Calu3 (cell line): Measurements from ENCODE around the gene KIF26A. TPM values are rescaled to one million over a fixed set of nuclear protein-coding genes. Genes with fewer than 3 reads are reported as not detected.

Source experiments
- BruUV-seq: library from RNA; stranded (reverse); fragments of 400-500 nt; replicated peaks from 2 replicates; lab custom pipeline; 2021; lab: Mats Ljungman, UMichigan
- CTCF ChIA-PET: fragments of 300-600 bp; sonication (Branson Sonifier 250); formaldehyde crosslinking; loops from one replicate; lab custom pipeline; 2022; ENCODE audit warnings: antibody characterized with exemption; lab: Charles Lee
- DNase-seq: peaks from one replicate; pipeline ENCODE4 v3.0.0; 2022
- H3K27ac Mint-ChIP-seq: one replicate; pipeline ENCODE4 v1.8.0; 2022; ENCODE audit warnings: mixed read lengths; ENCODE audit not compliant: unreplicated experiment
- H3K27me3 Mint-ChIP-seq: one replicate; pipeline ENCODE4 v1.8.0; 2022; ENCODE audit warnings: mixed read lengths; ENCODE audit not compliant: unreplicated experiment
- H3K36me3 Mint-ChIP-seq: one replicate; pipeline ENCODE4 v1.8.0; 2022; ENCODE audit warnings: mild to moderate bottlenecking, moderate library complexity, mixed read lengths; ENCODE audit not compliant: insufficient read depth, unreplicated experiment
- H3K4me1 Mint-ChIP-seq: one replicate; pipeline ENCODE4 v1.8.0; 2022; ENCODE audit warnings: mild to moderate bottlenecking, low read depth, mixed read lengths; ENCODE audit not compliant: unreplicated experiment
- H3K4me3 Mint-ChIP-seq: one replicate; pipeline ENCODE4 v1.8.0; 2022; ENCODE audit warnings: mild to moderate bottlenecking, low read depth, moderate library complexity, mixed read lengths; ENCODE audit not compliant: unreplicated experiment
- H3K9me3 Mint-ChIP-seq: one replicate; pipeline ENCODE4 v1.8.0; 2022; ENCODE audit warnings: low read depth, mixed read lengths; ENCODE audit not compliant: unreplicated experiment
- intact Hi-C: fragments of 100-400 bp; cut with micrococcal nuclease; formaldehyde crosslinking; loops from one replicate; pipeline ENCODE4 v1.10.0; 2022; ENCODE audit not compliant: unreplicated experiment
- total RNA-seq: library from RNA; stranded (reverse); gene quantifications from 2 replicates; pipeline ENCODE4 v1.2.3, GENCODE V29; 2022
- TF ChIP-seq, protein P1 (sequence below): fragments of 200-600 bp; IDR thresholded peaks from one replicate; pipeline ENCODE4 v1.8.0; 2022; ENCODE audit warnings: antibody characterized with exemption; ENCODE audit not compliant: unreplicated experiment

KIF26A gene
- total RNA-seq, 1 experiment from 2014 or later = 0.07 TPM

DNA sequence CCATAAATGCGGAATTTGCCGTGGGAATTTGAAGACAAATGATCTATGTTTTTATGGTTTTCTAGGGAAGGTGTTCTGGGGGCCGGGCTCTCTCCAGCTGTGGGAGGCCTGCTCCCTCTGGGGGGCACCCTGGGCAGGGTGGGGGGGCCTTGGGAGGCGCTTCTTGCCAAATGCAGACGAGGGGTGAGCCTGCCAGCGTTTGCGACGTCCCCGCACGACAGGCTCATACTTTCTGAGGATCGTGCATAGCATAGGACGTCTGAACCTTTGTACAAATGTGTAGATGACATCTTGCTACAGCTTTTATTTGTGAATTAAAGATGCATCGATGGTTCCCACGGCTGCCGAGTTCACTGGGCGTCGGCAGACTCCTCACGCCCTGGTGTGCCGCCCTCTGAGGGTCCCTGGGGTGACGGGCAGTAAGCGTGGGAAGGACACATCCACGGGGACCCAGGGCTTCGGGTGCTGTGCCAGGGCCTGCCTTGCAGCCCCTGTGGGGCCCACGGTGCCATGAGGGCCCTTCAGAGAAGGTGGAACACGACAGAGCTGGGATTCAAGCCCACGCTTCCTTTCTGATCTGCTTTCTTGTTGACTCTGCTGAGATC lies 42.3 kb downstream of the KIF26A start:
- TF ChIP-seq, protein P1, sequence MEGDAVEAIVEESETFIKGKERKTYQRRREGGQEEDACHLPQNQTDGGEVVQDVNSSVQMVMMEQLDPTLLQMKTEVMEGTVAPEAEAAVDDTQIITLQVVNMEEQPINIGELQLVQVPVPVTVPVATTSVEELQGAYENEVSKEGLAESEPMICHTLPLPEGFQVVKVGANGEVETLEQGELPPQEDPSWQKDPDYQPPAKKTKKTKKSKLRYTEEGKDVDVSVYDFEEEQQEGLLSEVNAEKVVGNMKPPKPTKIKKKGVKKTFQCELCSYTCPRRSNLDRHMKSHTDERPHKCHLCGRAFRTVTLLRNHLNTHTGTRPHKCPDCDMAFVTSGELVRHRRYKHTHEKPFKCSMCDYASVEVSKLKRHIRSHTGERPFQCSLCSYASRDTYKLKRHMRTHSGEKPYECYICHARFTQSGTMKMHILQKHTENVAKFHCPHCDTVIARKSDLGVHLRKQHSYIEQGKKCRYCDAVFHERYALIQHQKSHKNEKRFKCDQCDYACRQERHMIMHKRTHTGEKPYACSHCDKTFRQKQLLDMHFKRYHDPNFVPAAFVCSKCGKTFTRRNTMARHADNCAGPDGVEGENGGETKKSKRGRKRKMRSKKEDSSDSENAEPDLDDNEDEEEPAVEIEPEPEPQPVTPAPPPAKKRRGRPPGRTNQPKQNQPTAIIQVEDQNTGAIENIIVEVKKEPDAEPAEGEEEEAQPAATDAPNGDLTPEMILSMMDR = no peak
- peaks cover 25% of the 10 kb centered on the region for H3K27me3 Mint-ChIP-seq
- no peaks in the 10 kb centered on the region for H3K36me3 Mint-ChIP-seq
- no peaks in the 10 kb centered on the region for H3K9me3 Mint-ChIP-seq
- intact Hi-C loops = no loop called here
- CTCF ChIA-PET = no interaction called here
- no peak overlapping the region for H3K27ac Mint-ChIP-seq
- no peak for DNase-seq
- no peaks in the 10 kb centered on the region for H3K4me1 Mint-ChIP-seq
- H3K4me3 Mint-ChIP-seq = no peak overlapping the region
- no TSS peak for BruUV-seq

DNA sequence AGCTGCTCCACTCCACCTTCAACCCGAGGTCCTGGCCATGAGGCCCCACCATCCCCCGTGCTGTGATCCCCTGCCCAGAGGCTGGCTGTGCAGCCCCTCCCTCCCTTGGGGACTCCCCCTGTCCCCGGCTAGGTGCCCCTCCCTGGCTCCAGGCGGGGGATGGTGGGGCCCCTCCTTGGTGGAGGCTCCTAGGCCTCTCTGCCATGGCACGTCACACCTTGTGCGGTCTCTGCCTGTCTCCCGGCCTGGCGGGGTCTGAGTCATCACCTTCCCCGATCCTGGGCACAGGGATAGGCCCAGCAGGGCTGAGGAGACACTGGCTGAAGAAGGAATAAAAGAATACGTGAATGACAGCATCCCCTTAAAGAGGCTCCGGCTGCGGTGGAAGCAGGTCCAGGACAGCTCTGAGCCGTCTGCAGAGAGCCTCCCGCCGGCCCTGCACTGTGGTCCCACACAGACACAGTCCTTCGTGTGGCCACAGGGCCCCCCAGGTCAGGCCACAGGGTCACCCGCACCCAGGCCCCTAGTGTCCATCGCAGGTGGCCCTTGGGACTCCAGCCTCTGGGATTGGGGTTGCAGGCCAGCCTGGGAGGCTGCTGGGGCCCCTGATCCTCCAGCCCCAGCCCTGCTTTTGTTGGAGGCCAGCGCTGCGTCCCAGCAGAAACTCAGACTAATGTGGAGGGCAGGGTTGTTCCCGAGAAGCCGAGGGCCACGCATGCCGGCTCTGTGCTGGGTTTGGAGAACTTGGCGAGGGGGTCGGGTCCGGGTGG lies 43.6 kb downstream of the KIF26A start:
- TF ChIP-seq, protein P1 = no peak
- H3K9me3 Mint-ChIP-seq = no peaks in the 10 kb centered on the region
- H3K27me3 Mint-ChIP-seq = peaks cover 30% of the 10 kb centered on the region
- intact Hi-C loops = no loop called here
- no peak overlapping the region for H3K27ac Mint-ChIP-seq
- no peaks in the 10 kb centered on the region for H3K36me3 Mint-ChIP-seq
- H3K4me1 Mint-ChIP-seq = no peaks in the 10 kb centered on the region
- no TSS peak for BruUV-seq
- no peak for DNase-seq
- CTCF ChIA-PET = no interaction called here
- H3K4me3 Mint-ChIP-seq = no peak overlapping the region

DNA sequence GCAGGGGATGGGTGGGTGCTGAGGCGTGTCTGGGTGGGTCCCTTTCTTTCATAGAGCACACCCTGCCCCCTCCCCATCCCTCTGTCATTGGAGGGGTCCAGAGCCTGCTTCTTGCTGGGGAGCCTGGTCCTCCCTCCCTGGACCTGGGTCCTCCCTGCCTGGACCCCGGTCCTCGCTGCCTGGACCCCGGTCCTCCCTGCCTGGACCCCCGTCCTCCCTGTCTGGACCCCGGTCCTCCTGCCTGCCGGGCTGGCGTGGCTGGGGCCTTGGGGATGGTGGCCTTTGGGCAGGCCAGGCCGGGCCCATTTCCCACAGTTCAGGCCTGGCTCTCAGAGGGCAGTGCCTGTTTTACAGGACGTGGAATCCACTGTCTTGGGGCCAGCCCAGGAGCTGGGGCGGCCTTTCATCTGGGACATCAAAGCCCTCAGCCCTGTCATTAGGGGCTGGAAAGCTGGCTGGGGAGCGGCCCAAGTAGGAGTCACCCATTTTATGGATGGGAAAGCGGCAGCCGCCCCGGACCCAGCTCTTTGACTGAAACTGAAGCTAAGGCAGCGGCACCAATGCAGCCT lies 44.6 kb downstream of the KIF26A start:
- CTCF ChIA-PET = no interaction called here
- intact Hi-C loops = no loop called here
- Mint-ChIP-seq H3K27ac (no peak overlapping the region), H3K4me1 (no peaks in the 10 kb centered on the region), H3K36me3 (no peaks in the 10 kb centered on the region), H3K27me3 (peaks cover 37% of the 10 kb centered on the region), H3K9me3 (no peaks in the 10 kb centered on the region), H3K4me3 (no peak overlapping the region)
- BruUV-seq = no TSS peak
- no peak for DNase-seq
- TF ChIP-seq, protein P1 = no peak

DNA sequence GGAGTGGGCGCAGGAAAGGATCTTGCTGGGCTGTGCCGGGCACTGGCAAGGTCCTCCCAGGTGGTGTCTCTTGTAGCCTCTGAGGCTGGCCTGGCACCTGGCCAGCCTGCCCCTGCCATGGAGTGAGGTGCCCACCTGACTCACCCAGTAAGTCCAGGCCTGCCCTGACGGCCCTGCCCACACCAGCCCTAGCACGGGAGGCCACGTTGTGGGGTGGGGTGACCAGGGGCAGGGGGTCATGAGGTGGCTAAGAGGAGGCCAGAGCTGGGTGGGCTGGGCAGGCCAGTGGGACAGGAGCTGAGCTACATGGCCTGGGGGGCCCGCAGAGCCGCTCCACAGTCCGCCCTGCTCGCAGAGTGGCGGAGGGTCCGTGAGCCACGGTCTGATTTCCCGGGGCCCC lies 45.4 kb downstream of the KIF26A start:
- CTCF ChIA-PET = no interaction called here
- Mint-ChIP-seq H3K4me3 (no peak overlapping the region), H3K27me3 (peaks cover 37% of the 10 kb centered on the region), H3K9me3 (no peaks in the 10 kb centered on the region), H3K36me3 (no peaks in the 10 kb centered on the region), H3K27ac (no peak overlapping the region), H3K4me1 (no peaks in the 10 kb centered on the region)
- TF ChIP-seq, protein P1 = no peak
- no peak for DNase-seq
- no TSS peak for BruUV-seq
- intact Hi-C loops = no loop called here
